Peyer's patch (tissue), 4 donors: ENCODE results near the gene CPT1B. TPM values are rescaled to one million over a fixed set of nuclear protein-coding genes. Genes with fewer than 3 reads are reported as not detected.

Experiments
- DNase-seq, 3 donors: peaks; one replicate each; pipeline ENCODE4 v3.0.0-alpha.2; 2017 to 2019
- H3K27ac ChIP-seq, 4 donors: fragments of 200-600 bp; sonication (generic); one replicate each; pipeline ENCODE4 v1.5.1; 2016 to 2019
- H3K27me3 ChIP-seq, 2 donors: fragments of 200-600 bp; sonication (generic); one replicate each; pipeline ENCODE4 v1.5.1; 2019
- H3K36me3 ChIP-seq, 3 donors: fragments of 200-600 bp; sonication (generic); one replicate each; pipeline ENCODE4 v1.5.1; 2016 to 2019
- H3K4me1 ChIP-seq, 4 donors: fragments of 200-600 bp; sonication (generic); one replicate each; pipeline ENCODE4 v1.5.1; 2016 to 2019
- H3K4me3 ChIP-seq, 4 donors: fragments of 200-600 bp; sonication (generic); 1 replicate in 3 of 4; 2 replicates in 1 of 4; pipeline ENCODE4 v1.5.1; 2016 to 2019; ENCODE audit warnings: mild to moderate bottlenecking in 1 of 4
- H3K9me3 ChIP-seq, 4 donors: fragments of 200-600 bp; sonication (generic); one replicate each; pipeline ENCODE4 v1.5.1; 2016 to 2019; ENCODE audit warnings: mild to moderate bottlenecking in 1 of 4
- CTCF ChIP-seq, 6 experiments: fragments of 450-650 bp in 4 of 6; fragments of 200-600 bp in 2 of 6; sonication (generic) in 1 of 6; IDR thresholded peaks; one replicate each; pipeline ENCODE4 v1.5.1; 2017 to 2019; ENCODE audit warnings: antibody characterized with exemption in 6 of 6, mild to moderate bottlenecking in 3 of 6, moderate library complexity in 1 of 6
- POLR2A ChIP-seq, 2 donors: fragments of 450-650 bp; IDR thresholded peaks; one replicate each; pipeline ENCODE4 v1.5.1; 2017; ENCODE audit warnings: antibody characterized with exemption in 2 of 2, mild to moderate bottlenecking in 2 of 2, moderate library complexity in 2 of 2
- total RNA-seq, 4 donors: library from RNA; depleted of rRNA; stranded (reverse); fragments of >200 nt; gene quantifications; one replicate each; pipeline ENCODE4 v1.1.0, GENCODE V29; 2016

The CPT1B gene
- total RNA-seq, 4 donors from 2014 or later: 51.2 to 133 (median 56.5) TPM

DNA sequence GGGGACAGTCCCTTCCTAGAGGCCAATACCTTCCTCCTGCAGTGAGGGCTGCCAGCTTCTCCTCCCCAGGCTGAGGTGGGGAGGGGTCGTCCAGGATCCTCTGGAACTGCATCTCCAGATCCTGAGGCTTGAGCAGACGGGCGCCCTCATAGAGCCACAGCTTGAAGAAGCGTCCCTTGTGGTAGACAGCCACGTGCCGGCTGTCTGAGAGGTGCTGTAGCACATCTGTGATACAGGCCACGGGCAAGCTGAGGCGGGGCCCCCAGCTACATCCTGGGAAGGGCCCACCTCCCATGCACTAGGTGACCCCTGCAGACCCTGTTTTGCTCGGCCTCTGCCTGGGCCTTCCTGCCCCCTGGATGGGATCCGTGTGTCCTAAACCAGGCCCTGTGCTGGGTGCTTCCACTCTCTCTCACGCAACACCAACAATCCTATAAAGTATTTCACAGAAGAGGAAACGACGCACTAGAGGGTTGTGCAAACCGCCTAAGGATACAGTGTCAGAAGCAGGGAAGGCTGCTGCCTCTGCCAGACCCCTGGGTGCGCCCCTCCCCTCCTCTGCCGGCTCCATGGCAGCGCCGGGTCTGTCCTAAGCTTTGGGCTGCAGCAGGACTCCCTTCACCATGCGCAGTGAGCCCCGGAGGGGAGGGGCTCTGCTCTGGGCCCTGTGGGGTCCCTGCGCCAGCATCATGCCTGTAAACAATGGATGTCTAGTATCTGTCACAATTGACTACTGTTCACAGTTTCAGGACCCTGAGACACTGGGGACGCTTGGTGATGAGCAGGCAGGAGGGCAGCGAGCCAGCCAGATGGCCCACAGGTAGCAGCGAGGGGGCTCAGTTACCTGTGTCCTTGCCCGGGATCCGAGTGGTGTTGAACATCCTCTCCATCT lies 4.5 kb downstream of the CPT1B start:
- H3K36me3 ChIP-seq: peaks cover 0 to 27% (median 0%) of the 10 kb centered on the region in 3 donors
- no peaks in the 10 kb centered on the region for H3K27me3 ChIP-seq

DNA sequence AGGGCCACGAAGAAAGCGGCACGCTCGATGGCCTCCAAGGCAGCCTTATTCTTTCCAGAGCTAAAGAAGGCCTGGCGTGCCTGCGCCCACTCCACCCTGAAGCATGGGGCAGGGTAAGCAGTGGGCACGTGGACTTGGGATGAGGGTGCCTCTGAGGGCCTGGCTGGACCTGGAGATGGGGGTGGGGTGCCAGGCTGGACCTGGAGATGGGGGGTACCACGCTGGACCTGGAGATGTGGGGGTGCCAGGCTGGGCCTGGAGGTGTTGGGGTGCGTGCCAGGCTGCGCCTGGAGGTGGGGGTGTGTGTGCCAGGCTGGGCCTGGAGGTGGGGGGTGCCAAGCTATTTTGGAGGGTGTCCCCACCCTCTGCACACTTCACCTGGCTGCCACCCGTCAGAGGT lies 5.3 kb downstream of the CPT1B start:
- H3K9me3 ChIP-seq: no peaks in the 10 kb centered on the region
- peaks cover 0 to under 1% (median 0%) of the 10 kb centered on the region in 4 donors for H3K4me1 ChIP-seq
- peaks cover 0 to 27% (median 0%) of the 10 kb centered on the region in 3 donors for H3K36me3 ChIP-seq
- no peaks in the 10 kb centered on the region for H3K27me3 ChIP-seq
- no peak overlapping the region for H3K4me3 ChIP-seq
- H3K27ac ChIP-seq: no peak overlapping the region
- no peak for DNase-seq
- TF ChIP-seq CTCF (IDR thresholded peaks at IDR 0.05): no peak
- TF ChIP-seq POLR2A (IDR thresholded peaks at IDR 0.05): no peak

More for the DNA sequence above, 4.5 kb downstream of the CPT1B start:
- H3K9me3 ChIP-seq: no peaks in the 10 kb centered on the region
- no peak overlapping the region for H3K4me3 ChIP-seq
- H3K4me1 ChIP-seq: peaks cover 0 to 8% (median 0%) of the 10 kb centered on the region in 4 donors
- DNase-seq: peak in 1 of 3 donors; percentile 39
- H3K27ac ChIP-seq: no peak overlapping the region
- TF ChIP-seq CTCF (IDR thresholded peaks at IDR 0.05) (no peak), POLR2A (IDR thresholded peaks at IDR 0.05) (no peak)

DNA sequence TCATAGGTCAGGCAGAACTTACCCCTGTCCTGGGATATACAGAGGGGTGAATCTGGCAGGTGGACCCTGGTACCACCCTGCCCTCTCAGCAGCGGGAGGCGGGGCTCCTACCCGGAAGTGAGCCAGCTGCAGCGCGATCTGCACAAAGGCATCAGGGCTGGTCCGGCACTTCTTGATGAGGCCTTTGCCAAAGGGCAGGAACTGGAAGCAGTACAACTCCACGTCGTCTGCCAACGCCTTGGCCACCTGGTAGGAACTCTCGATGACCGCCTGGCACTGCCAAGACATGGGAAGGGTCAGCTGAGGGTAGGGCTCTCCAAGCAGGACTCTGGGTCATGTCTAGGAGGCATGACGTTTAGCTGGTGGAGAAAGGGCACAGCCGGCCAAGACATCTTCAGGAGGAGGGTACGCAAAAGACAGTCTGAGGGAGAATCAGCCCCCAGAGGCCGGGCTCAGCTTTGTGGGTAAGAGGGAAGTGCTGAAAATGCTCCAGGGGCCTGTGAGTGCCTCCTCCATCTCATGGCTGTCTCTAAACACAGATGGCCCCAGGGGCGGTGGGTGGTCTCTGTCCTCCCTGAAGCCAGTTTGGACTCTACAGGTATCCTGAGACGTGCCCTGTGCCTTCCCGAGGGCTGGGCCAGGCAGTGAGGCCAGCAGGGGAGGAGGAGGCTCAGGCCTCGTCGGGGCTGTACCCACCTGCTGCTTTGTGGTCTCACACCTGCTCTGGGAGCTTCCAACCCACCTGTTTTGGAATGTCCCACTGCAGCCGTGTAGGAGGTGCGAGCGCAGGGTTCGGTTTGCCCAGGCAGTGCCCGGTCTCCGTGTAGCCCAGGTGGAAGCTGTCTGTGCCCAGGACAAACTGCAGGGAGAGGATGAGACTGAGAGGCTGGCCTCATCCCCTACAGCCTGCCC lies 6.7 kb downstream of the CPT1B start:
- H3K27ac ChIP-seq: no peak overlapping the region

GRCh38 chr22:50570861-50571260 lies 7.4 kb downstream of the CPT1B start:
- H3K9me3 ChIP-seq: no peaks in the 10 kb centered on the region
- no peak overlapping the region for H3K27ac ChIP-seq
- H3K4me3 ChIP-seq: no peak overlapping the region
- no peak for TF ChIP-seq CTCF (IDR thresholded peaks at IDR 0.05)
- TF ChIP-seq POLR2A (IDR thresholded peaks at IDR 0.05): no peak
- H3K27me3 ChIP-seq: no peaks in the 10 kb centered on the region
- no peaks in the 10 kb centered on the region for H3K4me1 ChIP-seq
- no peak for DNase-seq
- H3K36me3 ChIP-seq: peaks cover 0 to 31% (median 0%) of the 10 kb centered on the region in 3 donors

More for the DNA sequence above, 6.7 kb downstream of the CPT1B start:
- Histone ChIP-seq H3K27me3 (no peaks in the 10 kb centered on the region), H3K4me1 (no peaks in the 10 kb centered on the region), H3K9me3 (no peaks in the 10 kb centered on the region), H3K36me3 (peaks cover 0 to 31% (median 0%) of the 10 kb centered on the region in 3 donors), H3K4me3 (no peak overlapping the region)
- no peak for TF ChIP-seq POLR2A (IDR thresholded peaks at IDR 0.05)
- DNase-seq: no peak

DNA sequence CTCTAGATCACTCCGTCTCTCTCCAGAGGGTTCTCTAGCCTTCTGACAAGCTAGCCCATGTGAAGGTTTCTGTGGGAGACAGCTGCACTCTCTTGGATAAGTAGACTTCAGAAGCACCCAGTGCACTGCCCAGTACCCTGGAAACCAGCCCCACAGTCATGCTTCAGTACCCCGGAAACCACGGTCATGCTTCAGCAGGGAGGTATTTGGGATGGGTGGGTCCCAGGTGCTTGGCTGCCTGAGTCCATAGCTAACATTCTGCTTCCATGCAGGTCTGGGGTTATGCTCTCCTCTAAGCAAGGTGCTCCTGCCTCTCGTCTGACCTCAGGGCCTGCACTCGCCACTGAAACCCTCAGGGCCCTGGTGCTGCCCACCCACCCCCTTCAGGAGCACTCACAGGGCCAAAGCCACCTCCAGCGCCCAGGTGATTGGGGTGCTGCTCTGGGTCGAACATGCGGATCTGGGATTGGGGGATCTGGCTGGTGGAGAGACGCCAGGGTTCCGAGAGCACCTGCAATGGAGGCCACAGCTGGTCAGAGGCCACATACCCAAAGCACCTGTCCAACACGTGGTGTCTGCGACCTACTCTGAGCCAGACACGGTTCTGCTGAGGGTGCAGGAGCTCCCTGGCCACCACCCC lies 8.2 kb downstream of the CPT1B start:
- Histone ChIP-seq H3K4me1 (no peaks in the 10 kb centered on the region), H3K4me3 (no peak overlapping the region), H3K27ac (no peak overlapping the region), H3K27me3 (no peaks in the 10 kb centered on the region), H3K9me3 (no peaks in the 10 kb centered on the region), H3K36me3 (peaks cover 0 to 31% (median 0%) of the 10 kb centered on the region in 3 donors)
- peak in 1 of 3 donors; percentile 40 for DNase-seq
- TF ChIP-seq CTCF (IDR thresholded peaks at IDR 0.05): no peak
- no peak for TF ChIP-seq POLR2A (IDR thresholded peaks at IDR 0.05)
